Measurements from ENCODE around the gene PPM1H. TPM values are rescaled to one million over a fixed set of nuclear protein-coding genes. Genes with fewer than 3 reads are reported as not detected.

PPM1H gene
- total and polyA plus RNA-seq, 2 donors (not counting 1 experiment from before 2014, with no cell fraction given), result 0.01 TPM; not detected in 1

DNA sequence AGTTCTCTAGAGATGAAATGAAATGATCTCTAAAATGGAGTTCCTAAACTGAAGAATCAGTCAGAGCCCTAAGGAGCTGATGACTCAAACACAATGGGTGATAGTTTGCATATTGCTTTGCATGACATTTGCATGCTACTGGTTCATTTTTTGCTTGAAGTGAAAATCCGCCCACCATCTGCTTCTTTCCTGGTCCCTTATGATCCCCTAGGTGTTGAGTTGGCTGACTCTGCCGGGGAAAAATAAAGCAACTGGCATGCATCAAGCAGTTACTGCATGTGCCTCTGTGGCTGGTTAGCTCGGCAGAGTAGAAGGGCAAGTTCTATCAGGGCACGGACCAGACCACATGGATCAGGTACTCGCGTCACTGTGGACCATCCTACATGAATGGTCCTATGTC is 151.1 kb downstream of the PPM1H start:
- TF ChIP-seq, protein P1, sequence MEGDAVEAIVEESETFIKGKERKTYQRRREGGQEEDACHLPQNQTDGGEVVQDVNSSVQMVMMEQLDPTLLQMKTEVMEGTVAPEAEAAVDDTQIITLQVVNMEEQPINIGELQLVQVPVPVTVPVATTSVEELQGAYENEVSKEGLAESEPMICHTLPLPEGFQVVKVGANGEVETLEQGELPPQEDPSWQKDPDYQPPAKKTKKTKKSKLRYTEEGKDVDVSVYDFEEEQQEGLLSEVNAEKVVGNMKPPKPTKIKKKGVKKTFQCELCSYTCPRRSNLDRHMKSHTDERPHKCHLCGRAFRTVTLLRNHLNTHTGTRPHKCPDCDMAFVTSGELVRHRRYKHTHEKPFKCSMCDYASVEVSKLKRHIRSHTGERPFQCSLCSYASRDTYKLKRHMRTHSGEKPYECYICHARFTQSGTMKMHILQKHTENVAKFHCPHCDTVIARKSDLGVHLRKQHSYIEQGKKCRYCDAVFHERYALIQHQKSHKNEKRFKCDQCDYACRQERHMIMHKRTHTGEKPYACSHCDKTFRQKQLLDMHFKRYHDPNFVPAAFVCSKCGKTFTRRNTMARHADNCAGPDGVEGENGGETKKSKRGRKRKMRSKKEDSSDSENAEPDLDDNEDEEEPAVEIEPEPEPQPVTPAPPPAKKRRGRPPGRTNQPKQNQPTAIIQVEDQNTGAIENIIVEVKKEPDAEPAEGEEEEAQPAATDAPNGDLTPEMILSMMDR (IDR thresholded peaks at IDR 0.05), result no peak
- TF ChIP-seq EZH2 (IDR thresholded peaks at IDR 0.05; ENCODE audit: borderline replicate concordance, insufficient read depth, low read depth, low read length, poor library complexity, severe bottlenecking), result no peak
- Mint-ChIP-seq H3K9me3 (ENCODE audit: insufficient read depth) (no peaks in the 10 kb centered on the region), H3K4me1 (no peaks in the 10 kb centered on the region), H3K27ac (no peak overlapping the region), H3K27me3 (no peaks in the 10 kb centered on the region), H3K4me3 (no peak overlapping the region)
- H3K27ac ChIP-seq (ENCODE audit: low read length in 2 of 2), result no peak overlapping the region
- H3K9me3 ChIP-seq (ENCODE audit: control extremely low read depth in 1 of 3, control insufficient read depth in 2 of 3, insufficient read depth in 1 of 3, low read length in 2 of 3), result no peaks in the 10 kb centered on the region
- no peaks in the 10 kb centered on the region for H3K36me3 ChIP-seq (replicated peaks in 1 of 2; ENCODE audit: control extremely low read depth in 1 of 2, control insufficient read depth in 1 of 2, extremely low read depth in 1 of 2, insufficient read depth in 2 of 2, low read length in 1 of 2)
- intact Hi-C loops (cut with micrococcal nuclease), result no loop called here
- H3K4me2 ChIP-seq (replicated peaks; ENCODE audit: low read depth, low read length, poor library complexity, severe bottlenecking), result no peak overlapping the region
- H3K9ac ChIP-seq (ENCODE audit: low read length), result no peak overlapping the region
- no peaks in the 10 kb centered on the region for H4K20me1 ChIP-seq (ENCODE audit: control insufficient read depth, insufficient read depth, low read length, poor library complexity, severe bottlenecking)
- H3K79me2 ChIP-seq (ENCODE audit: control insufficient read depth, insufficient read depth, low read length), result no peaks in the 10 kb centered on the region
- ATAC-seq (ENCODE audit: low read depth) (no peak), DNase-seq (no peak)
- POLR2A ChIA-PET, result interaction anchor here (0.7 kb wide), 1 partner anchor 240 kb away, joined by 3 read pairs; no protein-coding TSS in a partner anchor
- CTCF ChIA-PET, result interaction anchor here (1.6 to 7.8 kb wide), 3 partner anchors 11 to 202 kb away, joined by 11 to 40 read pairs (median 18); no protein-coding TSS in a partner anchor
- no peak overlapping the region for H2AFZ ChIP-seq (ENCODE audit: insufficient read depth, low read depth, low read length, poor library complexity, severe bottlenecking)
- H3K27me3 ChIP-seq (replicated peaks in 1 of 4; ENCODE audit: control extremely low read depth in 1 of 4, control insufficient read depth in 3 of 4, insufficient read depth in 4 of 4, low read length in 3 of 4), result no peaks in the 10 kb centered on the region
- H3K4me3 ChIP-seq (ENCODE audit: control extremely low read depth in 1 of 5, extremely low read depth in 1 of 5, insufficient read depth in 1 of 5, low read depth in 2 of 5, low read length in 4 of 5), result no peak overlapping the region
- no peaks in the 10 kb centered on the region for H3K4me1 ChIP-seq (ENCODE audit: control insufficient read depth in 2 of 2, insufficient read depth in 2 of 2, low read length in 2 of 2)
- 99% methylated on average over 6 of the region's 6 CpGs for WGBS (ENCODE audit: insufficient coverage)

DNA sequence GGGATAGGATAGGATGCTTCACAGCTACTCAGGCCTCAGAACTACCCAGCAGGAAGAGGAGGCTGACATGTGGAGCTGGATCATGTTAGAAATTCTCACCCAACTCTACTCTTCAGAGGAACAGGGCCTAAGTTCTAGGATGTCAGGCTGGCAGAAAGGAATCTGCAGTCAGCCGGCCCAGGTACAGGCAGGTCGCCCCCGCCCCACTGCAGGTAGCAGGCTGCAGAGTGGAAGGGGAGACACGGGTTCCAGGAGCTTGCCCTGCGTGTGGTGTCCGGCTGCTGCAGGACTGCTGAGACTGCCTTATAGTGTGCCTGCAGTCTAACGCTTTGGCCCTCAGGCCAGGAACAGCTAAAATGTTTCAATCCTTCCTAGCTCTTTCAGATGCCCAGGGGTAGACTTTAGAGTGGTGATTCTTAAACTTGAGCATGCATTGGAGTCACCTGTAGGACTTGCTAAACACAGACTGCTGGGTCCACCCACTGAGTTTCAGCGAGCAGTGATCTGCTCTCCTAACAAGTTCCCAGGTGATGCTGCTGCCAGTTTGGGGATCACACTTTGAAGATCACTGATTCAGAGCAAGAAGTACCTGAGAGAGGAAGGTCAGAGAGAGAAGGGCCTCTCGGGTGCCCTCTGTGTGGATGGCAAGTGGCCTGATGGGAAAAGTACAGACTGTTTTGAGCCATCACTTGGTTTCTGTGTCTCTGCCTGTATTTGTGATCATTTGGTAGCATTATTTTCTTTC is 153.6 kb downstream of the PPM1H start:
- no peak overlapping the region for H3K4me3 ChIP-seq (ENCODE audit: control extremely low read depth in 1 of 5, extremely low read depth in 1 of 5, insufficient read depth in 1 of 5, low read depth in 2 of 5, low read length in 4 of 5)
- ATAC-seq (ENCODE audit: low read depth) (no peak), DNase-seq (no peak)
- no peaks in the 10 kb centered on the region for H3K36me3 ChIP-seq (replicated peaks in 1 of 2; ENCODE audit: control extremely low read depth in 1 of 2, control insufficient read depth in 1 of 2, extremely low read depth in 1 of 2, insufficient read depth in 2 of 2, low read length in 1 of 2)
- no peak overlapping the region for H3K4me3 Mint-ChIP-seq
- no peak overlapping the region for H3K9ac ChIP-seq (ENCODE audit: low read length)
- intact Hi-C loops (cut with micrococcal nuclease), result no loop called here
- ChIA-PET POLR2A (no interaction called here), CTCF (interaction anchor here (0.5 to 7.8 kb wide), 4 partner anchors 17 to 200 kb away, joined by 3 to 40 read pairs (median 4); no protein-coding TSS in a partner anchor)
- no peaks in the 10 kb centered on the region for H3K27me3 Mint-ChIP-seq
- TF ChIP-seq EZH2 (IDR thresholded peaks at IDR 0.05; ENCODE audit: borderline replicate concordance, insufficient read depth, low read depth, low read length, poor library complexity, severe bottlenecking), result no peak
- TF ChIP-seq, protein P1 (IDR thresholded peaks at IDR 0.05), result no peak
- H3K27me3 ChIP-seq (replicated peaks in 1 of 4; ENCODE audit: control extremely low read depth in 1 of 4, control insufficient read depth in 3 of 4, insufficient read depth in 4 of 4, low read length in 3 of 4), result no peaks in the 10 kb centered on the region
- H2AFZ ChIP-seq (ENCODE audit: insufficient read depth, low read depth, low read length, poor library complexity, severe bottlenecking), result no peak overlapping the region
- WGBS (ENCODE audit: insufficient coverage), result 92% methylated on average over 8 of the region's 9 CpGs
- H3K27ac Mint-ChIP-seq, result no peak overlapping the region
- H3K9me3 Mint-ChIP-seq (ENCODE audit: insufficient read depth), result no peaks in the 10 kb centered on the region
- no peaks in the 10 kb centered on the region for H3K79me2 ChIP-seq (ENCODE audit: control insufficient read depth, insufficient read depth, low read length)
- H3K9me3 ChIP-seq (ENCODE audit: control extremely low read depth in 1 of 3, control insufficient read depth in 2 of 3, insufficient read depth in 1 of 3, low read length in 2 of 3), result no peaks in the 10 kb centered on the region
- no peak overlapping the region for H3K4me2 ChIP-seq (replicated peaks; ENCODE audit: low read depth, low read length, poor library complexity, severe bottlenecking)
- no peaks in the 10 kb centered on the region for H3K4me1 Mint-ChIP-seq
- H3K4me1 ChIP-seq (ENCODE audit: control insufficient read depth in 2 of 2, insufficient read depth in 2 of 2, low read length in 2 of 2), result no peaks in the 10 kb centered on the region
- no peaks in the 10 kb centered on the region for H4K20me1 ChIP-seq (ENCODE audit: control insufficient read depth, insufficient read depth, low read length, poor library complexity, severe bottlenecking)
- H3K27ac ChIP-seq (ENCODE audit: low read length in 2 of 2), result no peak overlapping the region

All from B cell (primary cell).